ENCODE measurements around the gene CBX7.
A peak's percentile ranks its signal among the peaks of the same experiment; 100 is the strongest.

Gene CBX7

DNA sequence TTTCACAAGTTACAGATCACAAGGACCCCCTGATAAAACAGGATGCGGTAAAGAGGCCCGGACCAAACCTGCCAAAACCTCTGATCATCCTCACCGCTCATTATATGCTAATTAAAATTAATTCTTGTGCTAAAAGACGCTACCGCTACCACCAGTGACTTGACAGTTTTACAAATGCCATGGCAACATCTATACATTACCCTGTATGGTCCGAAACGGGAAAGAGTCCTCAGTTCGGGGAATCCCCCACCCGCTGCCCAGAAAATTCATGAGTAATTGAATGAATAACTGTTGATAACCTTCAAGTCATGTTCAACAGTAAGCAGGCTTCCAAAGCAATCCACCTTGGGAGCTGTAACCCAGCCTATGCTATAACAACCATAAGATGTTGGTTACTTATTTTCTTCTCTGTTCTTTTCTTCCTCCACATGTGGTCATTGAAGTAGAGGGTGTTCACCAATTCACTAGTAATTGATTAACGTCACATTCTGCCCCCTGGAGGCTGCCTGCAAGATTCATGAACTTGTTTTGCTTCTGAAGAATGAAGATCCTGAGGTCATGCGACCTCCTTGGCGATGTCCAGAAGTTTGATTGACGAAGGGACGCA, 34.8 kb downstream of the CBX7 start:
- Mint-ChIP-seq H3K27ac (peak overlapping the region; percentile 96 to 99), H3K4me1 (ENCODE audit: low read depth in 2 of 2) (peaks cover 33 to 59% of the 10 kb centered on the region in 2 donors), H3K36me3 (ENCODE audit: insufficient read depth) (peaks cover 23% of the 10 kb centered on the region), H3K9me3 (no peaks in the 10 kb centered on the region), H3K27me3 (no peaks in the 10 kb centered on the region), H3K4me3 (peak overlapping the region; percentile 75 to 76)
- DNase-seq (peak; percentile 64 to 79 (median 70)), ATAC-seq (replicated peaks) (peak; percentile 82)

DNA sequence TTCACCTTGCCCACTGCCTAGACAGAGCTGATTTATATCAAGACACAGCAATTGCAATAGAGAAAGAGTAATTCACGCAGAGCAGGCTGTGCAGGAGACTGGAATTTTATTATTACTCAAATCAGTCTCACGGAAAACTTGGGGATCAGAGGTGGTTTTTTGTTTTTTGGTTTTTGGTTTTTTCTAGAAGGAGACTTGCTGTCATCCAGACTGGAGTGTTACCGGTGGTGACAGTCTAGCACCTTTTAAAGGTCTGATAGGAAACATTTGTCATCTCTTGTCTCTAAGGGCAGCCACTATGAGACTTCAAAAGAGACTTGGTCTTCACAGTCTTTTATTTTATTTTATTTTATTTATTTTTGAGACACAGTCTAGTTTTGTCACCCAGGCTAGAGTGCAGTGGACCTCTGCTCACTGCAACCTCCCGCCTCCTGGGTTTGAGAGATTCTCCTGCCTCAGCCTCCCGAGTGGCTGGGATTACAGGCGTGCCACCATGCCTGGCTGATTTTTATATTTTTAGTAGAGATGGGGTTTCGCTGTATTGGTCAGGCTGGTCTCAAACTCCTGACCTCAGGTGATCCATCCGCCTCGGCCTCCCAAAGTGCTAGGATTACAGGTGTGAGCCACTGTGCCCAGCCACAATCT, 36.4 kb downstream of the CBX7 start:
- Mint-ChIP-seq H3K36me3 (ENCODE audit: insufficient read depth) (peaks cover 17% of the 10 kb centered on the region), H3K27me3 (no peaks in the 10 kb centered on the region), H3K4me3 (peak overlapping the region; percentile 75 to 76), H3K27ac (peak overlapping the region; percentile 96 to 99), H3K9me3 (no peaks in the 10 kb centered on the region), H3K4me1 (ENCODE audit: low read depth in 2 of 2) (peaks cover 28 to 45% of the 10 kb centered on the region in 2 donors)
- peak; percentile 51 for ATAC-seq (replicated peaks)
- no peak for DNase-seq

DNA sequence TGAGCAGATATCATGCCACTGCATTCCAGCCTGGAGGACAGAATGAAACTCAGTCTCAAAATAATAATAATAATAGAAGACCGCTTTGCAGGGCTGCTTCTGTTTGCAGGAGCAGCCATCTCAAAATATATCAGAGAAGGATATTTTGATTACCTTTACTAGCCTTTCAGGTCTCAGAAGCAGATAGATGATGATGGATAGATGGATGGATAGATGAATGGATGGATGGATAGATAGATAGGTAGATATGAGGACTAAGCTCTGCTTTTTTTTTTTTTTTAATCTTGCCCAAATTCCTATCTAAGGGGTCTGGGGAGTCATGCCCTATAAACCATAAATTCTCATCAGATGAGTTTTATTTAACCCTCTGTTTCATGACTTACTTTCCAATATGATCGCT, 36.9 kb downstream of the CBX7 start:
- Mint-ChIP-seq H3K4me3 (peak overlapping the region; percentile 5 to 75), H3K4me1 (ENCODE audit: low read depth in 2 of 2) (peaks cover 27 to 42% of the 10 kb centered on the region in 2 donors), H3K36me3 (ENCODE audit: insufficient read depth) (peaks cover 17% of the 10 kb centered on the region), H3K27ac (peak overlapping the region; percentile 96 to 99), H3K9me3 (no peaks in the 10 kb centered on the region), H3K27me3 (no peaks in the 10 kb centered on the region)
- ATAC-seq (replicated peaks) = no peak
- no peak for DNase-seq

DNA sequence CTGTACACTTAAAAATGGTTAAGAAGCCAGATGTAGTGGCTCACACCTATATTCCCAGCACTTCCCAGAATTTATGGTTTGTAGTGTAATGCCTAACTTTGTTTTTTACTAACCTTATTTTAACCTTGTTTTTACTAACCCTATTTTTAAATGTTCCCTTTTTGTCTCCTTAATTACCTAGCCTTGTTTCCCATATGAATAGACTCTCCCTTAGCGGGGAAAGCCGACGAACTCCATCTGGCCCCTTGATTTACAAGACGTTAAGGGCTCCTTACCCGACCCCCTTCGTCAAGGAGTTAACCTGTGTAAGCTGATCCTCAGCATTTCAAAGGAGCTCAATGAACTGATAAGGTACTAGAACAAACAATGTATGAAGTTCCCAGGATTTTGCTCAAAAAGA, 38.4 kb downstream of the CBX7 start:
- no peaks in the 10 kb centered on the region for H3K9me3 Mint-ChIP-seq
- H3K4me1 Mint-ChIP-seq (ENCODE audit: low read depth in 2 of 2) = peaks cover 27 to 37% of the 10 kb centered on the region in 2 donors
- no peak for ATAC-seq (replicated peaks)

DNA sequence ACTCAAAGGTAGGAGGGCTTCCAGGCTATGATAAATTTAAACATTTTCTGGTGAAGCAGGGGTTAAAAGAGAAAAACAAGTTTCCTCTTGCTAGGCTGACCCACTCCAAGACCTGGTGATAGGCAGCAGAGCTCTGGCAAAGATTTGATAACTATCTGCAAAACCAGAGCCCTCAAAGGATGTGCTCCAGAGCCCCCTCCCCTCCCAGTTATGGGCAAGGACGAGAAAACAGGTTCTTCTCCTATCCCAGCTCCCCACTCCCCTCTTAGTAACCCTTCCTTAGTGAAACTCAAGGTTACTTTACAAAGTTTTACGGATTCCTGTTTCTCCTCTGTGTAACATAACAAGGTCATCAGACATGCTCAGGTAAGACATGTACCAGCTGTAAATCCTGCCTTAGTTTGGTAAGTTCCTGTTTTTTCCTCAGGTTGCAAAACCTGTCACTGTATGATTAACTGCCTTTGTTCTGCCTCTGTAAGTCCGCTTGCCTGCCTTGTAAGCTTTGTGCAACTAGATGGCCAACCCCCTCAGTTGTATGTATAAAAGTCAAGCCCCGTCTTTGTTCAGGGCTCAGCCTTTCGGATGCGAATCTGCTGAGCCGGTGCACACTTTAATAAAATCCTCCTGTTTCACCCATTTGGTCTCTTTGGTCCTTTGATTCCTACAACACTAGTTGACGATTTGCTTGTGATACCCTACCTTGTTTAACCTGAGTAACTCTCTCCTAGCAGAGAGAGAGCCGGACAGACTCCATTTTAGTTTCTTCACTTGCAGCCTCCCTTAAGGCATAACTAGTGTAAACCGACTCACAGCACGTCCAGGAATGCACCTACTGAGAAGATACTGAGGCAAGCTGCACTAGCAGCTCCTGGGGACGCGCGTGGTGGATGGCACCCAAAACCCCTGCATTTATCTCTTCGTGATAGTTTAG, 41.6 kb downstream of the CBX7 start:
- Mint-ChIP-seq H3K4me3 (no peak overlapping the region), H3K27me3 (no peaks in the 10 kb centered on the region), H3K27ac (peak overlapping the region; percentile 10 to 21), H3K36me3 (ENCODE audit: insufficient read depth) (peaks cover 2% of the 10 kb centered on the region), H3K9me3 (no peaks in the 10 kb centered on the region), H3K4me1 (ENCODE audit: low read depth in 2 of 2) (peaks cover 11 to 13% of the 10 kb centered on the region in 2 donors)
- DNase-seq = no peak
- no peak for ATAC-seq (replicated peaks)

More for the DNA sequence above, 38.4 kb downstream of the CBX7 start:
- H3K4me3 Mint-ChIP-seq = no peak overlapping the region
- H3K36me3 Mint-ChIP-seq (ENCODE audit: insufficient read depth) = peaks cover 20% of the 10 kb centered on the region
- H3K27ac Mint-ChIP-seq = peak overlapping the region in 1 of 2 donors; percentile 50
- DNase-seq = no peak
- no peaks in the 10 kb centered on the region for H3K27me3 Mint-ChIP-seq

DNA sequence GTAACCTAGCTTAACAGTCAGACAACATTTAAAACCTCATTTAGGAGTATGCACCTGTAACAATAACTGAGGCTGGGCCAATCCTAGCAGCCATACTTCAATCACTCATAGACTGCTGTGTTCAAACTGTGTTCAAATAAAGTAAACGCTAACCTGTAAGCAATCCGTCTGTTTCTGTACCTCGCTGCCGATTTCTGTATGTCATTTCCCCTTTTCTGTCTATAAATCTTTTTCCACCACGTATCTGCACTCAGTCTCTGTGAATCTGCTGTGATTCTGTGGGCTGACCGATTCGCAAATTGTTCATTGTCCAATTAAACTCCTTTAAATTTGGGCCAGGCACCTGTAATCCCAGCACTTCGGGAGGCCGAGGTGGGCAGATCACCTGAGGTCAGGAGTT, 43.1 kb downstream of the CBX7 start:
- no peaks in the 10 kb centered on the region for H3K27me3 Mint-ChIP-seq
- ATAC-seq (replicated peaks) = no peak
- no peaks in the 10 kb centered on the region for H3K9me3 Mint-ChIP-seq
- no peak overlapping the region for H3K27ac Mint-ChIP-seq
- no peak overlapping the region for H3K4me3 Mint-ChIP-seq
- no peak for DNase-seq
- peaks cover 1 to 3% of the 10 kb centered on the region in 2 donors for H3K4me1 Mint-ChIP-seq (ENCODE audit: low read depth in 2 of 2)
- peaks cover 2% of the 10 kb centered on the region for H3K36me3 Mint-ChIP-seq (ENCODE audit: insufficient read depth)

DNA sequence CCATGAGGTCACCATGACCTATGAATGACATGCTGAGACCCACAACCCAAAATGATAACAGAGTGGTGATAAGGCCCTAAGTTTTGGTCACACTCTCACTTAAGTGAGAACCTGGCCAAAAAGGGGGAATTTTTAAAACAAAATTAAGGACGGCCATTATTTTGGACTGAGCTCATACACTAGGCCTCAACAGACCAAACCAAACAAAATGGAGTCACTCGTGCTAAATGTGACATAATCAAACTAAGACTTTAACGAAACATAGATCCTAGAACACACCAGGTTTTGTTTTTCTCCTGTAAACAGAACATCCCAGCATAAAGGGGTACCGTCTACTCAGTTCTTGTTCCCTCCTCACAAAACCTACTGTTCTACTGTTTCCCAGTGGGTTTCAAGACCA, 44.0 kb downstream of the CBX7 start:
- no peak overlapping the region for H3K4me3 Mint-ChIP-seq

DNA sequence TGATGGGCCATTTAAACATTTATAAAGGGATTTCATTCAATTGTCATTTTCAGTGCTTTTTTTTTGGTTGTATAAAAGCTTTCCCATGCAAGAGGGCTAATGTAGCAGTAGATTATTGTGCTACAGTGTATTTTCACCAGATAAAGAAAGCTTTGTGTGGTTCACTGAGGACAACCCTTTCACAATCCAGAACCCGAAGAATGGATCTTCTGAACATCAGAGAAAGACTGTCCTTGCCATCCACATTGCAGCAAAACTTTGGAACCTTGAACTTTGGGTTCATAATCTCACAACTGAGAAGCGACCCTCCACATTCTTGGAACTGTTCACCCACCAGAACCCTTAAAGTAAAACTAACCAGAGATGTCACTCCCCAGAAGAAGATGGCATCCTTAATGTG, 46.2 kb downstream of the CBX7 start:
- Mint-ChIP-seq H3K27me3 (no peaks in the 10 kb centered on the region), H3K36me3 (ENCODE audit: insufficient read depth) (peaks cover 2% of the 10 kb centered on the region), H3K27ac (no peak overlapping the region), H3K4me3 (no peak overlapping the region), H3K9me3 (no peaks in the 10 kb centered on the region), H3K4me1 (ENCODE audit: low read depth in 2 of 2) (peaks cover 3% of the 10 kb centered on the region in 2 donors)
- no peak for ATAC-seq (replicated peaks)
- no peak for DNase-seq

More for the DNA sequence above, 44.0 kb downstream of the CBX7 start:
- H3K27ac Mint-ChIP-seq = no peak overlapping the region
- peaks cover 2% of the 10 kb centered on the region for H3K36me3 Mint-ChIP-seq (ENCODE audit: insufficient read depth)
- no peaks in the 10 kb centered on the region for H3K9me3 Mint-ChIP-seq
- H3K27me3 Mint-ChIP-seq = no peaks in the 10 kb centered on the region
- ATAC-seq (replicated peaks) (no peak), DNase-seq (no peak)
- peaks cover 1 to 3% of the 10 kb centered on the region in 2 donors for H3K4me1 Mint-ChIP-seq (ENCODE audit: low read depth in 2 of 2)

DNA sequence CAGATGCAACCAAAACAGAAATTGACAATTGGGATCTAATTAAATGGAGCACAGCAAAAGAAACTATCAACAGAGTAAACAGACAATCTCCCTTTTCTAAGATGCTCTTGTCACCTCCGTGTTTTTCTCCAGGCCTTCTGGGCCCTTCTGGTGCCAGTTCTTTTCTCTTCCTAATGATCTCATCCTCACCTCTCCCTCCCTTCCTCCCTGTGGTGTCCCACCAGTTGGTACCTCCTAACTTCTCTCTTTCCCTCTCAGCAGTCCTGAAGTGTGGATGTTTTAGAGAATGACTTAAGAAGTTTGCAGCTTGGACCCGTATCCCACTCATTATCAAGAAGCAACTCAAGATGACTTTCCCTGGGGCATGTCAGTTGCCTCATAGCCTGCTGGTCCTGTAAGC, 49.0 kb downstream of the CBX7 start:
- no peak overlapping the region for H3K27ac Mint-ChIP-seq
- H3K36me3 Mint-ChIP-seq (ENCODE audit: insufficient read depth) = no peaks in the 10 kb centered on the region
- no peaks in the 10 kb centered on the region for H3K9me3 Mint-ChIP-seq
- DNase-seq (no peak), ATAC-seq (replicated peaks) (no peak)
- H3K4me3 Mint-ChIP-seq = no peak overlapping the region
- H3K27me3 Mint-ChIP-seq = no peaks in the 10 kb centered on the region
- peaks cover 23 to 28% of the 10 kb centered on the region in 2 donors for H3K4me1 Mint-ChIP-seq (ENCODE audit: low read depth in 2 of 2)

DNA sequence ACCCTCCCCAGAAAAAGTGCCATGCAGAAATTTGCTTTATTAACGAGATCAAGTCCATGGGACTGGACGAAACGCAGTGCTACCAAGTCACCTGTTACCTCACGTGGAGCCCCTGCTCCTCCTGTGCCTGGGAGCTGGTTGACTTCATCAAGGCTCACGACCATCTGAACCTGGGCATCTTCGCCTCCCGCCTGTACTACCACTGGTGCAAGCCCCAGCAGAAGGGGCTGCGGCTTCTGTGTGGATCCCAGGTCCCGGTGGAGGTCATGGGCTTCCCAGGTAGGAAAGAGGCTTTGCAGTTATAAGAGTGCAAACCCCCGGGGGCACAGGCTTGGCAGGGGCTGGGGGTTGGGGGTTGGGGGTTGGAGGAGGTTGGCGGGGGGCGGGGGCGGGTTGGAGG, 51.3 kb downstream of the CBX7 start:
- ATAC-seq (replicated peaks) (no peak), DNase-seq (no peak)
- no peak overlapping the region for H3K27ac Mint-ChIP-seq
- H3K27me3 Mint-ChIP-seq = no peaks in the 10 kb centered on the region
- H3K9me3 Mint-ChIP-seq = no peaks in the 10 kb centered on the region
- H3K4me3 Mint-ChIP-seq = no peak overlapping the region
- H3K36me3 Mint-ChIP-seq (ENCODE audit: insufficient read depth) = peaks cover 10% of the 10 kb centered on the region
- peaks cover 39 to 45% of the 10 kb centered on the region in 2 donors for H3K4me1 Mint-ChIP-seq (ENCODE audit: low read depth in 2 of 2)

DNA sequence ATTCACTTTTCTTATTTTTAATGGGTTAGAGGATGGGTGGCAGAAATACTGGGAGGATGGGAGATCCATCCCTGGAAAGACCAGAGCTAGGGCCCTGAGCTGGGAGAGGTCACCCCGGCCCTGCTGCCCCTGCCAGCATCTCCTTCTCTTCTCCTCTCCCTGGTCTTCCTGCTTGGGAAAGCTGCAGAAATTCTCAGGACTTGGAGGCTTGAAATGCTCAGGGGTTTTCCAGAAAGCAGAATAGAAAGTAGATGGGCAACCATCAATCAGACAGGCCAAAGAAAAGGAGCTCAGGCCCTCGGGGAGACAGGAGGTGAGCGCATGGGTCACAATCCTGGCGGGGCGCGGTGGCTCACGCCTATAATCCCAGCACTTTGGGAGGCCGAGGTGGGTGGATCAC, 53.9 kb downstream of the CBX7 start:
- no peak for ATAC-seq (replicated peaks)
- Mint-ChIP-seq H3K36me3 (ENCODE audit: insufficient read depth) (peaks cover 20% of the 10 kb centered on the region), H3K27ac (peak overlapping the region; percentile 96 to 98), H3K9me3 (no peaks in the 10 kb centered on the region), H3K4me3 (peak overlapping the region; percentile 79 to 82), H3K4me1 (ENCODE audit: low read depth in 2 of 2) (peaks cover 62 to 68% of the 10 kb centered on the region in 2 donors), H3K27me3 (no peaks in the 10 kb centered on the region)
- DNase-seq = no peak

DNA sequence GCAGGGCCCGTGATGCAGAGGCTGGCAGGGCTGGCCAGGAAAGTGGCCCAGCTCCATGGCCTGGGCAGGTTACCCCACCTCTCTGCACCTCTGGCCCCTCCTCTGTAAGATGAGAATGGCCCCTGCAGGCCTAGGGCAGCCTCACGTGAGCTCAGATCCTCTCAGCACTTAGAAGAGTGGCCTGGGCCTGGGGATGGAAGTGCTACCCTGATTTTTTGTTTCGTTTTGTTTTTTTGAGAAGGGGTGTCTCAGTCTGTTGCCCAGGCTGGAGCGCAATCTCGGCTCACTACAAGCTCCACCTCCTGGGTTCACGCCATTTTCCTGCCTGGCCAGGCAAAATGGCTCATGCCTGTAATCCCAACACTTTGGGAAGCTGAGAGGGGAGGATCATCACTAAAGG, 54.5 kb downstream of the CBX7 start:
- Mint-ChIP-seq H3K9me3 (no peaks in the 10 kb centered on the region), H3K27ac (peak overlapping the region; percentile 96 to 98), H3K4me1 (ENCODE audit: low read depth in 2 of 2) (peaks cover 64 to 71% of the 10 kb centered on the region in 2 donors), H3K4me3 (peak overlapping the region; percentile 79 to 82), H3K36me3 (ENCODE audit: insufficient read depth) (peaks cover 20% of the 10 kb centered on the region), H3K27me3 (no peaks in the 10 kb centered on the region)
- DNase-seq (no peak), ATAC-seq (replicated peaks) (no peak)
